HG03565 (cell line): ENCODE measurements around the gene MRGPRX4.
A peak's percentile ranks its signal among the peaks of the same experiment; 100 is the strongest.
"Not testable (repeated sequence)": the region's sequence is repeated elsewhere in the genome, so short reads cannot be mapped to it uniquely, and the experiment has no call there.

ENCODE experiments used
- ATAC-seq: cut with Tn5 transposase; IDR thresholded peaks from one replicate; pipeline ENCODE4 v1.9.1; 2021; ENCODE audit warnings: mild to moderate bottlenecking, moderate library complexity; ENCODE audit not compliant: unreplicated experiment

MRGPRX4 gene

DNA sequence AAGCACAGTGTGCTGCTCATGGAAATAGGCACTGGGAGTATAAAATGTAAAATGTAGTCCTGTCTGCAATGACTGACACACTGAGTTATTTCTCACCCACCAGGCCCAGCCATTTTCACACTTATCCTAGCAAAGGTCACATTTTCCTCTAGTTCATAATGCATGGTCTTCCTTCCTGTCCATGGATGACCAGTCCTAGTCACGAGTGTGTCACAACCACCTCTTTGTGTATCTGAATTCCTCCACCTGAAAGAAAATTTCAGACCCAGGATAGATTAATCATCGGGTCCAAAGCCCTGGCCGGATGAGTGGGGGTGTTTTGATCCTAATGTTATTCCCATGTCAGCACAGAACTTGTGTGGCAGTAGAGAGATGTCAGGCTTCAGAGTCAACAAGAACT lies at the start of gene MRGPRX4:
MRGPRX4 (plus strand) TSS at position 172 of the 400 bp plus-strand sequence. CDS start 420 bp downstream, outside the sequence.
- no peak for ATAC-seq

DNA sequence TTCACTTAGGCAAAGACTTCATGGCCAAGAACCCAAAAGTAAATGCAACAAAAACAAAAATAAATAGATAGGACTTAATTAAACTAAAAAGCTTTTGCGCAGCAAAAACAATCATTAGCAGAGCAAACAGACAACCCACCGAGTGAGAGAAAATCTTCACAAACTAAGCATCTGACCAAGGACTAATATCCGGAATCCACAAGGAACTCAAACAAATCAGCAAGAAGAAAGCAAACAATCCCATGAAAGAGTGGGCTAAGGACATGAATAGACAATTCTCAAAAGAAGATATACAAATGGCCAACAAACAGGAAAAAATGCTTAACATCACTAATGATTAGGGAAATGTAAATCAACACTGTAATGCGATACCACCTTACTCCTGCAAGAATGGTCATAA lies 41.5 kb upstream of the MRGPRX4 start:
- ATAC-seq = not testable (repeated sequence)

DNA sequence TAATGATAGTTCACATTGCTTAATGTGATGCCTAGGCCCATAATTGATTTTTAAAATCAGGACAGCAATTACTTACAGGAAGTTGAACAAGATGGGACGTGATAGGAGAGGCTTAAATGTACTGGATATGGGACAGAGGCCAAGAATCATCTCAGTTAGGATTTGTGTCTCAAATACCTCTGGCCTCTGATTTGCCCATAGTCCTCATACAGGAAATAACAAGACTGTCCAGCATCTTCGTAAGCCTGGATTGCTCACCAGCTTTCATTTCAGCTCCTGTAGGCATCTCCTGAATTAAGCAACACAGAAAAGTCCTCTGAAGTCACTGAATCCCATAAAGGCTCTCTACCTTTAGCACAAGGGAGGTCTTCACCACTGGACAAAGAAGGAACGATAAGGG lies 40.3 kb upstream of the MRGPRX4 start, which contains the start of gene MRGPRX3:
MRGPRX3 (plus strand) TSS at position 231 of the 400 bp plus-strand sequence. CDS start 4,632 bp downstream, outside the sequence.
- no peak for ATAC-seq

DNA sequence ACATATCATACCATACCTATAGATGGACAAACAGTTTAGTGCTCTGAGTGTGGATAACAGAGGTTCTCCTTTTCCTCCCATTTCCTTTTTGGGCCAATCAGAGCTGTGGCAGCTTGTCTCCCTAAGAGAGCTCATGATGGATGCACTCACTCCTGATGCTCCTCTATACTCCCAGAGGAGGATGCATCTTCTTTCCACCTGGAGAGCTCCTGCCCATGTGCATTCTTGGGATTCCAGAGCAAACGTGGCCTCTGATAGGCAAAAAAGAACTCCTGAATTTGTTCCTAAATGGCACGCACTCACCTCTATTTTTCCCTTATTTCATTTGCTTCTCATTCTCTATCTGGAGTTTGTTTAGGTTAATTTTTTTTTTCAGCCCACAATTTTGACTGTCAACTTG lies 37.3 kb upstream of the MRGPRX4 start:
- ATAC-seq = no peak

DNA sequence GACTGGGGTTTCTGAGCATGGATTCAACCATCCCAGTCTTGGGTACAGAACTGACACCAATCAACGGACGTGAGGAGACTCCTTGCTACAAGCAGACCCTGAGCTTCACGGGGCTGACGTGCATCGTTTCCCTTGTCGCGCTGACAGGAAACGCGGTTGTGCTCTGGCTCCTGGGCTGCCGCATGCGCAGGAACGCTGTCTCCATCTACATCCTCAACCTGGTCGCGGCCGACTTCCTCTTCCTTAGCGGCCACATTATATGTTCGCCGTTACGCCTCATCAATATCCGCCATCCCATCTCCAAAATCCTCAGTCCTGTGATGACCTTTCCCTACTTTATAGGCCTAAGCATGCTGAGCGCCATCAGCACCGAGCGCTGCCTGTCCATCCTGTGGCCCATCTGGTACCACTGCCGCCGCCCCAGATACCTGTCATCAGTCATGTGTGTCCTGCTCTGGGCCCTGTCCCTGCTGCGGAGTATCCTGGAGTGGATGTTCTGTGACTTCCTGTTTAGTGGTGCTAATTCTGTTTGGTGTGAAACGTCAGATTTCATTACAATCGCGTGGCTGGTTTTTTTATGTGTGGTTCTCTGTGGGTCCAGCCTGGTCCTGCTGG lies 35.3 kb upstream of the MRGPRX4 start:
- ATAC-seq = no peak

DNA sequence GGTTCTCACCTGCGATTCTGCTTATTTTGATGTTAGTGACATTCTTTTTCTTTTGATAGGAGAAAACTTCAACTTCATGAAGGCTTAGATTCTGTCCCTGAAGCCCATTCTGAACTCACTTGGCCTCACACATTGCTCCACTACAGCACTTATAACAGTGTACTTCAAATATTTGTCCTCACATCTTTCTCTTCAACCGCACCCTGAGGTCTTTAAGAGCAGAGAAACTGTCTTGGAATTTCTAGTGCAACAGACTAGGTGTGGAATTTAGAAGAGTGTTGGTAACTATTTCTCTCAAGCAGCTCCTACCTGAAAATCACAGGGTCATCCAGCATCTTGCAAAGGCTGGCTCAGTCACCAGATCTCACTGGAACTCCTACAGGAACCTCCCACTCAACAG lies 32.5 kb upstream of the MRGPRX4 start:
- no peak for ATAC-seq

DNA sequence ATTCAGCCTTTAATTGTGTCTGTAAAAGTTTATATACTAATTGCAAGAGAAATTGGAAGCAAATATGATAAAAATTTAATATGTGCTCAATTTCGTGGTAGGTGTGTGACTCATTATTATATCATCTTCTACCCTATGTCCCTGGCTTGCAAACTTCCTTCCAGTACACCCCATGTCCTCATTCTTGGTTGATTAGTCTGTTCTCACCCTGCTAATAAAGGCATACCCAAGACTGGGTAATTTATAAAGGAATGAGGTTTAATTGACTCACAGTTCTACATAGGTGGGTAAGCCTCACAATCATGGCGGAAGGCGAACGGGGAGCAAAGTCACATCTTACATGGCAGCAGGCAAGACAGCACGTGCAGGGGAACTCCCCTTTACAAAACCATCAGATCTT lies 28.4 kb upstream of the MRGPRX4 start:
- ATAC-seq = no peak

DNA sequence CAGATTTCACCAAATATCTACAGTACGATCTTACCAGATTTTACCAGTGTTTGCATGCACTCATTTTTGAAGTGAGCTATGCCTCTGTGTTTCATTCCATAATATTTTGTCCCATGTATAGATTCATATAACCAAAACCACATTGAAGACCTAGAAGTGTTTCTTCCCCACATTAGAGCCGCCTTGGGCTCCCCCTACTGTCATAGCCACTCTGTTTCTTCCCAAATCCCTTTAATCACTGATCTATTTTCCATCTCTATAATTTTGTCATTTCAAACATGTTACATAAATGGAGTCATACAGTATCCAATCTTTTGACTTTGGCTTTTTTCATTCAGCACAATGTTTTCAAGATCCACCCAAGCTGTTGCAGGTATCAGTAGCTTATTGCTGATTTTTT lies 27.6 kb upstream of the MRGPRX4 start:
- ATAC-seq = no peak

DNA sequence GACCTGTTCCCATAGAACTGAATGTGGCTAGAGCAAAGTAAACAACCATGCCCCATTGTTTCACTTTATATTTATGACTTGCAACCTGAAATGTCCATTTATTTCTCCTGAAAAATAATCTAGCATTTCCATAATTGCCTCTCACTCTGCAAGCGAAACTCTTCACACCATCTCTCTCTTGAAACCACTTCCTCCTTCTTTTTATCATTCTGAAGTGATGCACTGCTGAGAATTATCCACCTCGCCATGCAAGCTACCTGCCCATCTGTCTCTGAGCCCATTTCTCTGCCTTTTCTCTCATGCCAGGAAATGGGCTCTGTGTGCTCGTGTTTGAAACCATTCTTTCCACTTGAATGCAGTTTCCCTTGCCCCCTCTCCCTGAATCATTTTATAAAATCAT lies 26.8 kb upstream of the MRGPRX4 start:
- no peak for ATAC-seq

DNA sequence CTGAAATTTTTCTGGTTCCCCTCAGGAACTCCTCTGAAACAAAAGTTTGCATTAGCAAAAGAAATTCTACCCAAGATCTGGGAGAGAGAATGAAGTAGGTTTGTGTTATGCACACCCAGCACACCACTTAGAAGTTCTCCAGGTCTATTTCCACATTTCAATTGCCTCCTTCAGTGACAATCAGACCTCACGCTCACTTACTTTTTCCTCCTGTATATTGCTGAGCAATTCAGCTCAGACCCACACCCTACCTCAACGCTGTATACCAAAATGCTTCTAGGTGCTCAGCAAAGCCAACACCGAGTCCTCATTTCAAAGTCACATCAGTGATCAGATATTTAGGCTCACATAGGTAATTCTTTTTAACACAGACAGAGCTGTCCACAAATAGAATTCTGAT lies 21.1 kb upstream of the MRGPRX4 start:
- ATAC-seq = no peak

DNA sequence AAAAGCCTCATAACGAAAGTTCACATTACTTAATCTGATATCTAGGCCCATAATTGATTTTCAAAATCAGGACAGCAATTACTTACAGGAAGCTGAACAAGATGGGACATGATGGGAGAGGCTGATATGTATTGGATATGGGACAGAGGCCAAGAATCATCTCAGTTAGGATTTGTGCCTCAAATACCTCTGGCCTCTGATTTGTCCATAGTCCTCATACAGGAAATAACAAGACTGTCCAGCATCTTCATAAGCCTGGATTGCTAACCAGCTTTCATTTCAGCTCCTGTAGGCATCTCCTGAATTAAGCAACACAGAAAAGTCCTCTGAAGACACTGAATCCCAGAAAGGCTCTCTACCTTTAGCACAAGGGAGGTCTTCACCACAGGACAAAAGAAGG lies 4.3 kb upstream of the MRGPRX4 start:
- ATAC-seq = no peak

DNA sequence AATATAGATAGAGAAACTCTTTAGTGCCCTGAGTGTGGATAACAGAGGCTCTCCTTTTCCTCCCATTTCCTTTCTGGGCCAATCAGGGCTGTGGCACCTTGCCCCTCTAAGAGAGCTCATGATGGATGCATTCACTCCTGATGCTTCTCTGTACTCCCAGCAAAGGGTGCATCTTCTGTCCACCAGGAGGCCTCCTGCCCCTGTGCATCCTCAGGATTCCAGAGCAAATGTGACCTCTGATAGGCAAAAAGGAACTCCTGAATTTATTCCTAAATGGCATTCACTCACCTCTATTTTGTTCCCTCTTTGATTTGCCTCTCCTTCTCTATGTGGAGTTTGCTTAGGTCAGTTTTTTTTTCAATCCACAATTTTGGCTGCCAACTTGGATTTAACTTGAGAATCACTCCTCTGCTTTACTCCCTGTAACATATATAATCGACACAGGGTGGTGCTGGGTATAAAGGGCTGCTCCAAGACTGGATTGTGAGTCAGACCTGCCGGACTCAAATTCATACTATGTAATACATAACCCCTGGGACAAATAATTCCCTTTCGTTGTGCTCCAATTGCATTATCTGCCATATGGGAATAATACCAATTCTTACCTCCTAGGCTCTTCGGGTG lies 1.1 kb upstream of the MRGPRX4 start:
- no peak for ATAC-seq

DNA sequence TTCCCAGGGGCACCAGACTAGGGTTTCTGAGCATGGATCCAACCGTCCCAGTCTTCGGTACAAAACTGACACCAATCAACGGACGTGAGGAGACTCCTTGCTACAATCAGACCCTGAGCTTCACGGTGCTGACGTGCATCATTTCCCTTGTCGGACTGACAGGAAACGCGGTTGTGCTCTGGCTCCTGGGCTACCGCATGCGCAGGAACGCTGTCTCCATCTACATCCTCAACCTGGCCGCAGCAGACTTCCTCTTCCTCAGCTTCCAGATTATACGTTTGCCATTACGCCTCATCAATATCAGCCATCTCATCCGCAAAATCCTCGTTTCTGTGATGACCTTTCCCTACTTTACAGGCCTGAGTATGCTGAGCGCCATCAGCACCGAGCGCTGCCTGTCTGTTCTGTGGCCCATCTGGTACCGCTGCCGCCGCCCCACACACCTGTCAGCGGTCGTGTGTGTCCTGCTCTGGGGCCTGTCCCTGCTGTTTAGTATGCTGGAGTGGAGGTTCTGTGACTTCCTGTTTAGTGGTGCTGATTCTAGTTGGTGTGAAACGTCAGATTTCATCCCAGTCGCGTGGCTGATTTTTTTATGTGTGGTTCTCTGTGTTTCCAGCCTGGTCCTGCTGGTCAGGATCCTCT lies 709 bp downstream of the MRGPRX4 start:
- ATAC-seq = no peak

DNA sequence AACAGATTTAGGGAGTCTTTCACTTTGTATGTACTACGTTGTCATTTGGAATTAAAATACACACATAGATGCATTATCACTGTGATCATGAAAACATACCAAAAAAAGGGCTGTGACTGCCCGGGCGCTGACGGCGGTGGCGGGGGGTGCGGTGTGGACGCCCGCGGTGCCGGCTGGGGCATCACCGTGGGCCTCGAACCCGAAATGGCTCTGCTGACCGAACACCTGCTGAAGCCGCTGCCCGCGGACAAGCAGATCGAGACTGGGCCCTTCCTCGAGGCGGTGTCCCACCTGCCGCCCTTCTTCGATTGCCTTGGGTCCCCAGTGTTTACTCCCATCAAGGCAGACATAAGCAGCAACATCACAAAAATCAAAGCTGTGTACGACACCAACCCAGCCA lies 16.2 kb downstream of the MRGPRX4 start:
- ATAC-seq = no peak

DNA sequence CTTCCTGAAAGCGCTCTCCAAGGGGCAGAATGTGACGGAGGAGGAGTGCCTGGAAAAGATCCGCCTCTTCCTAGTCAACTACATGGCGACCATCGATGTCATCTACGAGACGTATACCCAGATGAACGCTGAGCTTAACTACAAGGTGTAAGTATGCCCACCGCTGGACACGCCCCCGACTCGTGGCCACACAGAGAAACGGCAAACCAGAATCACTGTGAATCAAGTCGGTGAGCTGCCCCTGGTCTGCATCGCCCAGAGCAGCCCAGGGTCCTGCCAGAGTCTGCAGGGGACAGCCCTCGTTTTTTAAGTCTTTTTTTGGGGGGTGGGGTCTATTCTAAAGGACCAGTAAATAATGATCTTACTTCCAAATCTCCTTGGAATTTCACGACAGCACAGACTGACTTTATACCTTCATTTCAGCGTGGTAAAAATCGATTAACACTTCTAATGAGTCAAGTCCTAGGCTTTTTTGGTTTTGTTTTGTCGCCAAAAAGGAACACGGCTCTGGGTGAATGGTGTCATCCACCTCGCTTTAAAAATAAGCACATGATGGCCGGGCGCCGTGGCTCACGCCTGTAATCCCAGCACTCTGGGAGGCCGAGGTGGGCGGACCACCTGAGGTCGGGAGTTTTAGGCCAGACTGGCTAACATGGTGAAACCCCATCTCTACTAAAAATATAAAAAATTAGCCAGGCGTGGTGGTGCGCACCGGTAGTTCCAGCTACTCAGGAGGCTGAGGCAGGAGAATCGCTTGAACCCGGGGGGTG lies 17.0 kb downstream of the MRGPRX4 start:
- not testable (repeated sequence) for ATAC-seq

DNA sequence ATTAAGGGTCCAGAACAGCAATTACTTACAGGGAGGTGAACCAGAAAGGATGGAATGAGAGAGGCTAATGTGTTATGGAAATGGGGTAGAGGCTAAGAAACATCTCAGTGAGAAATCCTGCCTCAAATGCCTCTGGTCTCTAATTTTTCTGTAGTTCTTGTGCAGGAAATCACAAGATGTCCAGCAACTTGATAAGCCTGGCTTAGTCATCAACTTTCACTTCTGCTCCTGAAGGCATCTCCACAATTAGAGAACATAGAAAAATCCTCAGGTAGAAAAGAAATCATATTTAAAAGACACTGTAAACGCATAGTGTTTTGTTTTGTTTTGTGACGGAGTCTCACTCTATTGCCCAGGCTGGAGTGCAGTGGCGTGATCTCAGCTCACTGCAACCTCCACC lies 18.7 kb downstream of the MRGPRX4 start:
- ATAC-seq = no peak

DNA sequence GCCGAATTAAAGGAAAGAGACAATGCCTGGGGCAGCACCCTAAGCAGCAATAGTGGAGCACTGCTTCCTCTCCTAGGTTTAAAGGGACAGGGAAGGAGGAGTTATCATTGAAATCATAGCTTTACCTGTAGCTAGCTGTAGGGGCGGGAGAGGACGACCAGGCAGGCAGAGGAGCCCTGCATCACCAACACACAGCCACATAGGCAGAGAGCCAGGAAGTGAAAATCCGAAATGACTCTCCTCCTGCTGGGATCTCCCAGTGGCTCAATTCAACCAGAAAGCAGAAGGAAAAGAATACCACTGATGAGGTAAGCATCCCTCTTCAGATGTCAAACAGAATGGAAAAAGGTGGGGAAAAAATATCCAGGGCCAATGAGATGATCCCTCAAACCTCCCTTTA lies 20.4 kb downstream of the MRGPRX4 start:
- ATAC-seq = no peak

DNA sequence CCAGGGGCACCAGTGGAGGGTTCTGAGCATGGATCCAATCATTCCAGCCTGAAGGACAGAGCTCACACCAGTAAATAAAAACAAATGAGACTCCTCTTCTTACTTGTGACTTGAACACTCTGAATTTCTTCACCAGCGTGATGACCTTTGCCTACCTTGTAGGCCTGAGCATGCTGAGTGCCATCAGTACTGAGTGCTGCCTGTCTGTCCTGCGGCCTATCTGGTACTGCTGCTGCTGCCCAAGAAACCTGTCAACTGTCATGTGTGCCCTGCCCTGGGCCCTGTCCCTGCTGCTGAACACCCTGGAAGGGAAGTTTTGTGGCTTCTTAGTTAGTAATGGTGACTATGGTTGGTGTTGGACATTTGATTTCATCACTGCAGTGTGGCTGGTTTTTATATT lies 23.9 kb downstream of the MRGPRX4 start:
- ATAC-seq = no peak

DNA sequence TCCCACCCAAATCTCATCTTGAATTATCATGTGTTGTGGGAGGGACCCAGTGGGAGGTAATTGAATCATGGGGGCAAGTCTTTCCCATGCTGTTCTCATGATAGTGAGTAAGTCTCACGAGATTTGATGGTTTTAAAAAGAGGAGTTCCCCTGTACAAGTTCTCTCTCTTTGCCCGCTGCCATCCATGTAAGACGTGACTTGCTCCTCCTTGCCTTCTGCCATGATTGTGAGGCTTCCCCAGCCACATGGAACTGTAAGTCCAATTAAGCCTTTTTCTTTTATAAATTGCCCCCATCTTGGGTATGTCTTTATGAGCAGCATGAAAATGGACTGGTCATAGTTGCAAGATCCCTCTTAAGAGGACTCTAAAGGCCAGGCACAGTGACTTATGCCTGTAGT lies 25.1 kb downstream of the MRGPRX4 start:
- not testable (repeated sequence) for ATAC-seq

DNA sequence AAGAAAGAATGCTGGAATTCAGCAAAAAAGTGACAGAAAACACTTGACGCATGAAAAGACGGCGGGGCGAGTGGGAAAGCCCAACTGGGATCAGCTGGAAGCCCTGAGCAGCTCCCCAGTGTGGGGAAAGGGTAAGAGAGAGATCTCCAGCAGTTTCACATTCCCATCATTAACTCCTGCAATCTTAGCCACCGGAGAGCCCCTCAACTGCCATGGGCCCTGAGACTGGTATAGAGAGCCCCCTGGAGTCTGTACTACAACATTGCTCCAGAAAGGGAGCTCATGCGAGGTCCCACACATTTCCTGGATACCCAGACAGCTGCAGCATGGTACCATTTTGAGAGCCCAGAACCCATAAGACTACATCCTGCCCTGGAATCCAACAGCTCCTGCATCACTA lies 31.1 kb downstream of the MRGPRX4 start:
- peak; percentile 43 for ATAC-seq

DNA sequence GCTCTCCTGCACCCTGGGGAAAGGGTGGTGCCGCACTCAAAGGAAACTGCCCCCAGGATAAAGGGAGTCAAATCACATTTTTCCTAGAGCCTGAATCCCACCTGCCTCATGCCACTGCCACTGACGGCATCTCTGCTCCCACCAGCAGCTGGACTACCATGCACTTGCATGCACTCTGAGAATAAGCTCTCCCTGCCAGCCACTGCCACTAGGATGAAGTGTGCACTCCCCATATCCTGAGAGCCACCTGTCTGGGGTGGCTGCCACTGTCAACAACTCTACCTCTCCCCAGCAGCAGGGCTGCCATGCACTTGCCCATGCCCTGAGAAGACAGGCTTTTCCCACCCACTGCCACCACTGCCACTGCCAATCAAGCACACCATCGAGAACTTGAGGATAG lies 31.6 kb downstream of the MRGPRX4 start:
- ATAC-seq = no peak

DNA sequence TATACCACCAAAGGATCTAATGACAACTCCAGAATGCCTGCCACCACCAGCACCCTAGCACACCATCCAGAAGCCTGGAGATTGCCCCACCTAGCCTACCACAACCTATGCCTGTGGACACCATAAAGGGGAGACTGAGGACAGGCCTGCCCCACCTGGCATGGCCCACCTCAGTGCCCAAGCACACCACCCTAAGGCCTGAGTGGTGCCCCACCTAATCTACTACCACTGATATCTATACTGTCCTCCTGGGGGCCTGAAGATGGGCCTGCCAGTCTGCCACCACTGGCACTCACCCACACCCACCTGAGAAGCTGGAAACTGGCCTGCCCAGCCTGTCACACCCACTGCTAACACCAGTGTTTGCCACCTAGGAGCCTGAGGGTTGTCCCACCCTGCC lies 32.1 kb downstream of the MRGPRX4 start:
- no peak for ATAC-seq
